Activated CD8-positive, alpha-beta memory T cell treated with anti-CD3 and anti-CD28 coated beads for 4 hours (primary cell): Measurements from ENCODE around the gene DYTN.
A peak's percentile ranks its signal among the peaks of the same experiment; 100 is the strongest.
"Not testable (repeated sequence)": the region's sequence is repeated elsewhere in the genome, so short reads cannot be mapped to it uniquely, and the experiment has no call there.

ENCODE experiments used
- DNase-seq, 2 donors: peaks; one replicate each; pipeline ENCODE4 v3.0.0-alpha.2; 2020; ENCODE audit warnings: low read depth in 2 of 2

Gene DYTN, protein sequence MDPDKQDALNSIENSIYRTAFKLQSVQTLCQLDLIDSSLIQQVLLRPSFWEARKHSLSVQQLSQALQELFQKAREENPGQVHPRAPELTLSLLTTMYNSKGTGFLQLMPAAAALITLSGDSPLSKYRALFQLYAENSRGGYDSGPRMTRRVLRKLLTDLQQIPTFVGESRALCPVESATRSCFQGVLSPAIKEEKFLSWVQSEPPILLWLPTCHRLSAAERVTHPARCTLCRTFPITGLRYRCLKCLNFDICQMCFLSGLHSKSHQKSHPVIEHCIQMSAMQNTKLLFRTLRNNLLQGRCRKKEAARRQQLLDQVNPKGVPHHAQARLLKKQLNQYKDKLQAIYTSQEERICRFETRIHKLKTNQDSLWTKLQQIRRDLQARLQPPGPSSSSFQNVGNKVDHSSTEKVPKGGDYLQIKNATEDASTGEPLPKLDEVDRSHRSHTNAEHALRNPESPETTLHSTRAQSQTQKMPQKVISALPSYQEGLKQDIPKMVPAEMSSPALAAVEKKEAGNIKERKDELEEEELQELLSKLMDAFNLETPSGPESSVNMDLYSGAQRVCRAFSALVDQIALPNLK

GRCh38 chr2:206718296-206718695, at the start of gene DYTN:
DYTN (minus strand) TSS chr2:206718396; CDS start chr2:206718279, 117 bp downstream.
- DNase-seq = no peak

DNA sequence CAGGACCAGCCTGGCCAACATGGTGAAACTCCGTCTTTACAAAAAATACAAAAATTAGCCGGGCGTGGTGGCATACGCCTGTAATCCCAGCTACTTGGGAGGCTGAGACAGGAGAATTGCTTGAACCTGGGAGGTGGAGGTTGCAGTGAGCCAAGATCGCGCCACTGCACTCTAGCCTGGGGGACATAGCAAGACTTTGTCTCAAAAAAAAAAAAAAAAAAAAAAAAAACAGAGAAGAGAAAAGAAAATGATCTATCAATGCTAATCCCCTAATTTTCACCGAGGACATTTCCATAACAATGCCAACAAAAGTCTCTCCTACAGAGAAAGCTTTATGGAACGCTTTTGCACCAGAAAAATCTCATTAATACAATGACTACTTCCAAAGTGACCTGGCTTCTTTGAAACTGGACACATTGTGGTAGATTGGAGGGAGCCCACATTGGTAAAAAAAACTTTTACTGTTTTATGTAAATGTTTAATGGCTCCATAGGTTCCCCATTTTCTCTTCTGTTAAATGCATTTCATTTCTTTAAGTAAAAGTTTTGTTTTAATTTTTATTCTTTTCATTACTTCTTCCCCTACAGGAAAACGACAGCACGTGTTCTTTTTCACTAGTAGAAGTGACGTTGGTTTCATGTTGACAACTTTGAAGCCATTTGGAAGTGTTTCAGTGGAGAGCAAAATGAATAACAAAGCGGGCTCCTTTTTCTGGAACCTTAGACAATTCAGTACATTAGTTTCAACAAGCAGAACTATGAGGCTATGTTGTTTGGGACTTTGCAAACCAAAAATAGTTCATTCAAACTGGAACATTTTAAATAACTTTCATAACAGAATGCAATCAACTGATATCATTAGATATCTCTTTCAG, 48.1 kb upstream of the DYTN start:
- no peak for DNase-seq

GRCh38 chr2:206765242-206766056, 47.3 kb upstream of the DYTN start, which contains the start of the genes FASTKD2 and MDH1B:
FASTKD2 (plus strand) TSS chr2:206765606; CDS start chr2:206766694, 1,088 bp downstream.
MDH1B (minus strand) TSS chr2:206765328; CDS start chr2:206765271, 57 bp downstream.
- peak; percentile 67 to 71 for DNase-seq

GRCh38 chr2:206764673-206765241, 46.6 kb upstream of the DYTN start:
- DNase-seq = no peak

GRCh38 chr2:206756816-206757215, 38.6 kb upstream of the DYTN start:
- no peak for DNase-seq

- no peak for DNase-seq
These were observed 22.6 kb upstream of the DYTN start for GRCh38 chr2:206740800-206741199.

- no peak for DNase-seq
These were observed 21.1 kb upstream of the DYTN start for GRCh38 chr2:206739271-206739670.

GRCh38 chr2:206736935-206737334, 18.7 kb upstream of the DYTN start:
- DNase-seq = no peak

DNA sequence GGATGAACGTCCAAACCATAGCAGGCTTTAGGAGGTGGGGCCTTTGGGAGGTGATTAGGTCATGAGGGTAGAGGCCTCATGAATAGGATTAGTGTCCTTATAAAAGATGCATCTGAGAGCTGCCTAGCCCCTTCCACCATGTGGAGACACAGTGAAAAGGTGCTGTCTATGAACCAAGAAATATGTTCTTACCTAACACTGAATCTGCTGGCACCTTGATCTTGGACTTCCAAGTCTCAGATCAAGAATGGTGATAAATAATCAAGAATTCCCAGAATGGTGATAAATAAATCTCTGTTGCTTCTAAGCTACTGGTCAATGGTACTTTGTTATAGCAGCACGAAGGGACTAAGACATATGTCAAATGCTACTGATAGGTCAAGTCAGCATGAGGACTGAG, 15.1 kb upstream of the DYTN start:
- no peak for DNase-seq

DNA sequence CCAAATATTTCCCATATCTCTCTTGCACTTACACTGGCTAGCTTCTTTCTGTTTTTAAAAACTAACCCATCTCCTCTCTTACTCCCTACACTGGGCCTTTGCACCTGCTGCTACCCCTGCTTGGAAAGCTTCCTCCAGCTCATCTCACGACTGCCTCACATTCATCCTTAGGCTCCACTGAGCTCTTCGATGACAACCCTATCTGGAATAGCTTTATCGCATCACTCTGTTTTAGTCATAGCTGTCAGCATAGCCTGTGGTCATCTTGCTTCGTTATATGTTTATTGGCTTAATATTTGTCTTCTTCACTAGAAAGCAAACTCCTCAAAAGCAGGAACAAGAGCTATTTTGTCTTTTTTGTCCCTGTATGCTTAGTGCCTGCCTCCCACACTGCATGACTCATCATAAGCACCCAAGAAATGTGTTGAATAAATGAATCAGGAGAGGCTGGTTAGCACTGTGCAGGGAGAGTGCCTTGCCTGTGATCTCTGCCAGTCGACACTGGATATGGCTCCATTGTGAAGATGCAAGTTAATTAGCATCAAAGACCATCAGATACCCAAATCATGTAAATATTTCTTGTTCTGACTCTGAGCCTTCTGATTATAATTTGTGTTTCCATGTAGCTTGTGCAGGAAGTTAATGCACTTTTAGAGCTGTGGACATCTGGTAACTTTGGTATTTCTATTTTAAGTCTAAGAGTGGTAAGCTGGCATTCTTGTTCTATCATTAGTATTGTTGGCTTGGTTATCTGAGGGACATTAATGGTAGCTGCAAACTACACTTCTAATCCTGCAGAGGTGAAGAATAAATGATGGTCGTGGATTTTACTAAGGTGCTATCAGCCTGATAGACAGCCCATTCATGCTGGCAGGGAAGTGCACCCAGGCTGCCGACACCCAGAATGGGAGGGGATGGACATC, 10.3 kb upstream of the DYTN start:
- DNase-seq = no peak

GRCh38 chr2:206727287-206727686, 9.1 kb upstream of the DYTN start:
- DNase-seq = no peak

DNA sequence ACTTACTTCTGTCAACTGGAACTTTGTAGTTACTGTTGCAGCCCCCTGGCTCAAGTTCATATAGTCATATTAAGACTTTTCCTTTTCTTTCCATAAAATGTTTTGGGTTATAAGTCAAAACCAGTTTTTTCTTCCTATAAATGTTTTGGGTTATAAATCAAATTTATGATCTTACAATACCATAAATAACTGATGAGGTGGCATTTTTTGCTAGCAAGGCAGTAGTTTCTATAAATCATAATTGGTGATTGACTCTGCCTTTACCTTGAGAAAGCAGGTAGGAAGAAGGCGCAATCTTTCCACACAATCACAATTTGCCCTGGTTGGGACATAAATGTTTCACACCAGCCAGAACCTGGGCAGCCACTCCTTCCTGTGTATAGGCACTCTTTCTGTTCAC, 5.1 kb upstream of the DYTN start:
- DNase-seq = no peak

- DNase-seq = no peak
These were observed 3.2 kb upstream of the DYTN start for GRCh38 chr2:206721256-206721920.

GRCh38 chr2:206716623-206717022, 1.6 kb downstream of the DYTN start:
- DNase-seq = no peak

DNA sequence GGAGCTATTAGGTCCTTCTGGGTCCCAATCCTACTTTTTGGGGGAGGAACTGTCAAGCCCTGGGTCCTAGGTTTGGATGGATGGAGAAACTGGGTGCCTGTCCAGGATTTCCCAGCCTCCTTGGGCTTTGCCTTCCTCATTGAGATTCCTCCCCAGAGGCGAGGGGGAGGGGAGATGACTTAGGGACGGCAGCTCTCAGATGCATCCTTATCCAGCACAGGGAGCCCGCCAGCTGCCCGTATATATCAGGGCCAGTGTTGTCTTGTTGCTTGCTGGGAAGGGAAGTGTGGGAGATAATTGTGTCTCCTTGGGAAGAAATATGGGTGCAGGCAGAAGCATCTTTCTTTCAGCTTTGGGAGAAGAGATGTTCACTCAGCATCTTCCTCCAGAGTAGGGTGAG, 3.0 kb downstream of the DYTN start:
- not testable (repeated sequence) for DNase-seq

- DNase-seq = no peak
These were observed 4.5 kb downstream of the DYTN start for GRCh38 chr2:206713746-206714145.

DNA sequence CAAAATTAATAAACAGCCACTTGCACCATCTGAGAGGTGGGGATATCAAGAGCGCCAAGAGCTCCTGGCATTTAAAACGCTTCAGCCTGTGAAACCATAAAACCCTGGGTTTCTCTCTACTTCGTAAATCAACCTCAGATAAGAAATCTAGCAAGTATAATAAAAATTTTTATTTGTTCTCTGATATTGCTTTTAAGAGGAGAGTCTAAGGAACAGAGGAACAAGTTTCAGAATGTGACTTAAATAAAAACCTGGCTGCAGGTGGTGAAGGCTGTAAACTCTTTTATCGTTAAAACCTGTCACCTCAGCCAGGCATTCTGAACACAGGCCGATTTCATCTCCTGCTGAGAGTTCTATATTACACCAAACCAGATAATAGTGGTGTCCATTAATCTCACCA, 9.9 kb downstream of the DYTN start:
- no peak for DNase-seq

DNA sequence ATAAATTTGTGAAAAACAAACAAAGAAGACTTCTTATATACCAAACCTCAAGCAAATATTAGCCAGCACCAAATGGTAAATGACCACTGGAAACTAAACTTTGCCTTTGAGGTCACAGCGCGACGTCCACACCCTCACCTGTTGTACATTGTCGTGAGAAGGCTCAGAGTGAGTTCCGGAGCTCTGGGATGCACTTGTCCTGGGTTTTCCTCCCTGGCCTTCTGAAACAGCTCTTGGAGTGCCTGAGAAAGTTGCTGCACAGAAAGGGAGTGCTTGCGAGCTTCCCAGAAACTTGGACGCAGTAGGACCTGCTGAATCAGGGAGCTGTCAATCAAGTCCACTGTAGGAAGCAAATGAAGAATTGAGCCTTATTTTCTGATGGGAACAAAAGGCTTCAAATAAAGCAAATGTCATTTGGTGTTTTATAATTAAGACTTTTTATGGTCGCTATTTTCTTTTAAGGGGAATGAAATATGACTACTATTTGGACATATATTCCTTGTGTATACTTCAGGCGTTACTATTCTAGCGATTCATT, 11.0 kb downstream of the DYTN start:
- no peak for DNase-seq

DNA sequence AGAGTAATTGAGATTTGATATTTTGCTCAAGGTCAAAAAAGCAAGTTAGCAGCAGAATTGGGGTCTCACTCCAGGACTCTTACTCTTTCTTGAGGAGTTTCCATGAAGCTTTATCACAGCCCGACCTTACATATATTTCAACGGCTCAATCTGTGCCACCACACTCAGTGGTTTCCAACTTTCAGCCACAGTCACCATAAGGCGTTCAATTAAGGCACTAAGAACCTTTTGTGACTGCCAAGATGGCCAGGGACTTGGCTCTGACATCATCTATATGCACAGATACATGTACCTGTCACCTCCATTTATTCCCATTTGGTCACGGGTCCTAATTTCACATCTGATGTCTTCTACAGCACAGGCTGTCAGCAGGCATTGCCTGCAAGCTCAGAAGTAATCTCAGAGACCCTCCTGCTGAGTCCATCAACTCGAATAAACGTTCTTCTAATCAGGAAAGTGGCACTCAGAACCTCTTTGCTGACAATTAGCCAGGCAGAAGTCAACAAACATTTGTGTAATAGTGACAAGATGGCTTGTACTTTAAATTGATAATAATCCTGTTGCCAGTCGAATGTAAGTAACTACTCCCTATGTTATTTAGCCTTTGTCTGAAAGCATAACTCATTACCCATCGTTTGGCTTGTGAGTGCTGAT, 16.1 kb downstream of the DYTN start:
- DNase-seq = no peak
